ENCODE results near the gene DENND6A. TPM values are rescaled to one million over a fixed set of nuclear protein-coding genes. Genes with fewer than 3 reads are reported as not detected.
A peak's percentile ranks its signal among the peaks of the same experiment; 100 is the strongest.

The DENND6A gene
- total RNA-seq, 2 experiments from 2014 or later = 67.2 to 74.4 TPM

DNA sequence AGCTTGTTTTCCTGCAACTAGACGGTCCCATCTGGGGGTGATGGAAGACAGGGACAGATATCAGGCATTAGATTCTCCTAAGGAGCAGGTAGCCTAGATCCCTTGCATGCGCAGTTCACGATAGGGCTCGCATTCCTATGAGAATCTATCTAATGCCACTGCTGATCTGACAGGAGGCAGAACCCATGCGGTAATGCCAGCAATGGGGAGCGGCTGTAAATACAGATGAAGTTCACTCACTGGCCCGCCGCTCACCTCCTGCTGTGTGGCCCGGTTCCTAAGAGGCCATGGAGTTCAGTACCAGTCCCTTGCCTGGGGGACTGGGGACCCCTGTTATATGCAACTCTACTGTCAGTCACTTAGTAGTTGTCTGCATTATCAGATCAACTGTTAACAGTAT lies 7.9 kb upstream of the DENND6A start:
- no peak overlapping the region for H3K4me3 Mint-ChIP-seq
- ATAC-seq (ENCODE audit: poor library complexity) = no peak
- CTCF ChIA-PET = no interaction called here

DNA sequence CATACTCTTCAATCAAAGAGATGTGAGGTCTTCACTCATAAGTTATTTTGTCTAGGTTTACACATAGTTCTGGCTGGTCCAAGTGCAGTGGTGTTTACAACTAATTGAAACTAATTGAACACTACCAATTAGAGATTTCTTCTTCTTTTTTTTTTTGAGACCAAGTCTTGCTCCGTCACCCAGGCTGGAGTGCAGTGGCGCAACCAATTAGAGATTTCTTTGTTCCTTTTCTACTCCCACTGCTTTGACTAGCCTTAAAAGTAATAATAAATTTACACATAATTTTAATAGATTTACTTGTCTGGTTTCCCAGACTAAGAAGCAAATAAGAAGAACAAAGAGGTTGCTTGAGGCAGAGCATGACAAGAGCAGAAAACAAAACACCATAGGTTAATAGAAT lies 6.7 kb upstream of the DENND6A start:
- Mint-ChIP-seq H3K27me3 (no peaks in the 10 kb centered on the region), H3K4me3 (no peak overlapping the region), H3K4me1 (ENCODE audit: low read depth) (peaks cover 4% of the 10 kb centered on the region), H3K36me3 (ENCODE audit: low read depth) (no peaks in the 10 kb centered on the region), H3K9me3 (no peaks in the 10 kb centered on the region), H3K27ac (no peak overlapping the region)
- ATAC-seq (ENCODE audit: poor library complexity) = no peak
- H3K4me3 ChIP-seq (ENCODE audit: low read length) = no peak overlapping the region
- no peaks in the 10 kb centered on the region for H3K4me1 ChIP-seq (ENCODE audit: insufficient read depth, low read length)
- no peaks in the 10 kb centered on the region for H3K36me3 ChIP-seq (ENCODE audit: insufficient read depth, low read length)
- H3K9me3 ChIP-seq (ENCODE audit: control insufficient read depth in 1 of 2, insufficient read depth in 1 of 2, low read length in 2 of 2) = no peaks in the 10 kb centered on the region
- intact Hi-C loops (cut with DNase I, micrococcal nuclease) = loop anchor here in 1 of 2 experiments (10.0 kb wide), 1 partner anchor 475 kb away; the partner anchor contains the start of gene APPL1
- POLR2A ChIA-PET = interaction anchor here (1.0 kb wide), 1 partner anchor 102 kb away, joined by 3 read pairs; no protein-coding TSS in a partner anchor
- CTCF ChIA-PET = interaction anchor here (0.6 kb wide), 1 partner anchor 18 kb away, joined by 3 read pairs; no protein-coding TSS in a partner anchor
- no peak for DNase-seq
- H3K27ac ChIP-seq (ENCODE audit: low read depth in 1 of 2, low read length in 2 of 2) = no peak overlapping the region
- no peaks in the 10 kb centered on the region for H3K27me3 ChIP-seq (ENCODE audit: control insufficient read depth in 1 of 2, insufficient read depth in 2 of 2, low read length in 2 of 2)
- TF ChIP-seq, protein P1, sequence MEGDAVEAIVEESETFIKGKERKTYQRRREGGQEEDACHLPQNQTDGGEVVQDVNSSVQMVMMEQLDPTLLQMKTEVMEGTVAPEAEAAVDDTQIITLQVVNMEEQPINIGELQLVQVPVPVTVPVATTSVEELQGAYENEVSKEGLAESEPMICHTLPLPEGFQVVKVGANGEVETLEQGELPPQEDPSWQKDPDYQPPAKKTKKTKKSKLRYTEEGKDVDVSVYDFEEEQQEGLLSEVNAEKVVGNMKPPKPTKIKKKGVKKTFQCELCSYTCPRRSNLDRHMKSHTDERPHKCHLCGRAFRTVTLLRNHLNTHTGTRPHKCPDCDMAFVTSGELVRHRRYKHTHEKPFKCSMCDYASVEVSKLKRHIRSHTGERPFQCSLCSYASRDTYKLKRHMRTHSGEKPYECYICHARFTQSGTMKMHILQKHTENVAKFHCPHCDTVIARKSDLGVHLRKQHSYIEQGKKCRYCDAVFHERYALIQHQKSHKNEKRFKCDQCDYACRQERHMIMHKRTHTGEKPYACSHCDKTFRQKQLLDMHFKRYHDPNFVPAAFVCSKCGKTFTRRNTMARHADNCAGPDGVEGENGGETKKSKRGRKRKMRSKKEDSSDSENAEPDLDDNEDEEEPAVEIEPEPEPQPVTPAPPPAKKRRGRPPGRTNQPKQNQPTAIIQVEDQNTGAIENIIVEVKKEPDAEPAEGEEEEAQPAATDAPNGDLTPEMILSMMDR (IDR thresholded peaks at IDR 0.05) = no peak

More for the DNA sequence above, 7.9 kb upstream of the DENND6A start:
- Mint-ChIP-seq H3K27ac (no peak overlapping the region), H3K36me3 (ENCODE audit: low read depth) (no peaks in the 10 kb centered on the region), H3K9me3 (no peaks in the 10 kb centered on the region), H3K4me1 (ENCODE audit: low read depth) (peaks cover 4% of the 10 kb centered on the region), H3K27me3 (no peaks in the 10 kb centered on the region)
- H3K27ac ChIP-seq (ENCODE audit: low read depth in 1 of 2, low read length in 2 of 2) = no peak overlapping the region
- H3K4me1 ChIP-seq (ENCODE audit: insufficient read depth, low read length) = no peaks in the 10 kb centered on the region
- POLR2A ChIA-PET = no interaction called here
- intact Hi-C loops (cut with DNase I, micrococcal nuclease) = no loop called here
- H3K36me3 ChIP-seq (ENCODE audit: insufficient read depth, low read length) = no peaks in the 10 kb centered on the region
- TF ChIP-seq, protein P1 (IDR thresholded peaks at IDR 0.05) = no peak
- no peak for DNase-seq
- no peaks in the 10 kb centered on the region for H3K27me3 ChIP-seq (ENCODE audit: control insufficient read depth in 1 of 2, insufficient read depth in 2 of 2, low read length in 2 of 2)
- no peak overlapping the region for H3K4me3 ChIP-seq (ENCODE audit: low read length)
- H3K9me3 ChIP-seq (ENCODE audit: control insufficient read depth in 1 of 2, insufficient read depth in 1 of 2, low read length in 2 of 2) = no peaks in the 10 kb centered on the region

DNA sequence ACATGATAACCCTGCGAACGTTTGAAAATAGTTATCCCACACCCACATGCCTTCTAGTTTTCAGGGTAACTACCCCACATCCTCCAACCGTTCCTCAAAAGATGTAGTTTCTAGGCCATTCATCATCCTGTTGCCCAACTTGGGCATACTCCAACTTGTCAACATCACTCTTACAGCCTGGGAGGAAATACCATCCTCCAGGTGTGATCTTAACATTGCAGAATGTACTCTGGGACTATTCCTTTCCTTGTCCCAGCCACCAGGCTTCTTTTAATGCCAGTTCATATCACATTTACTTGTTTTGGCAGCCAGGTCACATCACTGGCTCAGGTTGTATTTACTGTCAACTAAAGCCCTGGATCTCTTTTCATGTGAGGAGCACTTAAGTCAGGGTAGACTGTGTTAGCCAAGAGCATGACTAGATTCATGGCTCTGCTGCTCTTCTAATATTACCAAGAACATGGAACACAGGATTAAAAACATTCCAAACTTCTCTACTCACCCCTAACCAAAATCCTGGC lies 4.0 kb upstream of the DENND6A start:
- peak overlapping the region; percentile 9 for H3K27ac Mint-ChIP-seq
- ChIA-PET CTCF (no interaction called here), POLR2A (no interaction called here)

More for the DNA sequence above, 4.0 kb upstream of the DENND6A start:
- intact Hi-C loops (cut with DNase I, micrococcal nuclease) = loop anchor here in 1 of 2 experiments (10.0 kb wide), 1 partner anchor 472 kb away; the partner anchor contains the start of gene APPL1
- DNase-seq = no peak
- TF ChIP-seq, protein P1 (IDR thresholded peaks at IDR 0.05) = no peak
- H3K9me3 Mint-ChIP-seq = no peaks in the 10 kb centered on the region
- ATAC-seq (ENCODE audit: poor library complexity) = no peak
- Histone ChIP-seq H3K27ac (ENCODE audit: low read depth in 1 of 2, low read length in 2 of 2) (no peak overlapping the region), H3K27me3 (ENCODE audit: control insufficient read depth in 1 of 2, insufficient read depth in 2 of 2, low read length in 2 of 2) (no peaks in the 10 kb centered on the region), H3K36me3 (ENCODE audit: insufficient read depth, low read length) (no peaks in the 10 kb centered on the region), H3K4me1 (ENCODE audit: insufficient read depth, low read length) (peaks cover 5% of the 10 kb centered on the region), H3K9me3 (ENCODE audit: control insufficient read depth in 1 of 2, insufficient read depth in 1 of 2, low read length in 2 of 2) (no peaks in the 10 kb centered on the region), H3K4me3 (ENCODE audit: low read length) (no peak overlapping the region)
- H3K4me1 Mint-ChIP-seq (ENCODE audit: low read depth) = peaks cover 11% of the 10 kb centered on the region
- H3K27me3 Mint-ChIP-seq = no peaks in the 10 kb centered on the region
- peaks cover 7% of the 10 kb centered on the region for H3K36me3 Mint-ChIP-seq (ENCODE audit: low read depth)
- peak overlapping the region; percentile 65 for H3K4me3 Mint-ChIP-seq

All from CD4-positive, alpha-beta T cell (primary cell).